Liver (tissue), 3 donors: ENCODE measurements around the gene FUT9.

ENCODE experiments used
- CTCF ChIP-seq: fragments of 150-350 bp; IDR thresholded peaks from 2 replicates; pipeline ENCODE4 v1.5.1; 2017; ENCODE audit warnings: improper control_type of control experiment, low read depth, low read length; ENCODE audit not compliant: missing input control
- GABPA ChIP-seq, 2 donors: IDR thresholded peaks in 1 of 2; conservative IDR thresholded peaks in 1 of 2; 2 replicates each; pipeline ENCODE4 v1.6.1; 2016; ENCODE audit warnings: antibody characterized with exemption in 2 of 2, mild to moderate bottlenecking in 1 of 2, moderate library complexity in 1 of 2
- TAF1 ChIP-seq: conservative IDR thresholded peaks from 2 replicates; pipeline ENCODE4 v1.6.1; 2016; ENCODE audit warnings: antibody characterized with exemption, mild to moderate bottlenecking
- donor health status: healthy.
- donor health status: healthy.

GRCh38 chr6:96002576-96002910 lies 13.2 kb upstream of the FUT9 start:
- no peak for TF ChIP-seq CTCF
- TF ChIP-seq GABPA (IDR thresholded peaks at IDR 0.05 in 1 of 2, conservative IDR thresholded peaks at IDR 0.05 in 1 of 2), result no peak
- TF ChIP-seq TAF1, result no peak
